Activated naive CD4-positive, alpha-beta T cell (primary cell): Measurements from ENCODE around the gene RDH13.
"Not testable (repeated sequence)": the region's sequence is repeated elsewhere in the genome, so short reads cannot be mapped to it uniquely, and the experiment has no call there.

Experiments
- DNase-seq, 4 experiments: peaks; one replicate each; lab custom pipeline; 2025; lab: John Stamatoyannopoulos, UW

Gene RDH13

GRCh38 chr19:55014714-55015113, 48.2 kb downstream of the RDH13 start:
- no peak for DNase-seq

GRCh38 chr19:55013596-55013995, 49.4 kb downstream of the RDH13 start:
- no peak for DNase-seq

GRCh38 chr19:55012306-55012705, 50.6 kb downstream of the RDH13 start:
- DNase-seq: no peak

GRCh38 chr19:55010561-55010960, 52.4 kb downstream of the RDH13 start:
- DNase-seq: not testable (repeated sequence)

GRCh38 chr19:55008781-55009180, 54.2 kb downstream of the RDH13 start:
- not testable (repeated sequence) for DNase-seq

- DNase-seq: not testable (repeated sequence)
Measured at GRCh38 chr19:55008189-55008588, 54.8 kb downstream of the RDH13 start.

GRCh38 chr19:55007537-55007936, 55.4 kb downstream of the RDH13 start:
- DNase-seq: not testable (repeated sequence)

- DNase-seq: not testable (repeated sequence)
Measured at GRCh38 chr19:55006795-55007194, 56.2 kb downstream of the RDH13 start.

- peak in 2 of 4 experiments; percentile 2 to 3 for DNase-seq
Measured at GRCh38 chr19:55005684-55006488, 57.1 kb downstream of the RDH13 start.

- no peak for DNase-seq
Measured at GRCh38 chr19:55000761-55001160, 62.2 kb downstream of the RDH13 start.

- not testable (repeated sequence) for DNase-seq
Measured at GRCh38 chr19:54998751-54999239, 64.2 kb downstream of the RDH13 start.

GRCh38 chr19:54995561-54995960, 67.4 kb downstream of the RDH13 start:
- DNase-seq: no peak
